Measurements from ENCODE around the gene TACR3. TPM values are rescaled to one million over a fixed set of nuclear protein-coding genes. Genes with fewer than 3 reads are reported as not detected.

Gene TACR3
- total RNA-seq, 1 experiment from 2014 or later, result not detected

GRCh38 chr4:103721251-103721650 is 1.5 kb upstream of the TACR3 start:
- intact Hi-C loops (cut with micrococcal nuclease; ENCODE audit: unreplicated experiment), result no loop called here
- no TSS peak for BruUV-seq (replicated peaks)
- H3K4me3 Mint-ChIP-seq (ENCODE audit: unreplicated experiment), result no peak overlapping the region

GRCh38 chr4:103720661-103721060 is 876 bp upstream of the TACR3 start:
- H3K9me3 ChIP-seq, result no peaks in the 10 kb centered on the region
- Mint-ChIP-seq H3K27ac (ENCODE audit: unreplicated experiment) (no peak overlapping the region), H3K27me3 (ENCODE audit: insufficient read depth, unreplicated experiment) (no peaks in the 10 kb centered on the region), H3K36me3 (ENCODE audit: insufficient read depth, unreplicated experiment) (no peaks in the 10 kb centered on the region), H3K4me3 (ENCODE audit: unreplicated experiment) (no peak overlapping the region), H3K9me3 (ENCODE audit: unreplicated experiment) (no peaks in the 10 kb centered on the region), H3K4me1 (ENCODE audit: low read depth, unreplicated experiment) (peaks cover 4% of the 10 kb centered on the region)
- H3K36me3 ChIP-seq (ENCODE audit: control insufficient read depth, insufficient read depth, low read length), result no peaks in the 10 kb centered on the region
- POLR2A ChIA-PET, result no interaction called here
- DNase-seq, result no peak
- no TSS peak for BruUV-seq (replicated peaks)
- no peak for TF ChIP-seq CTCF (IDR thresholded peaks at IDR 0.05; ENCODE audit: insufficient read depth in 1 of 2, low read depth in 1 of 2, low read length in 1 of 2, severe bottlenecking in 1 of 2, unreplicated experiment in 1 of 2)
- no peak overlapping the region for H3K4me3 ChIP-seq (ENCODE audit: low read depth, low read length)
- intact Hi-C loops (cut with micrococcal nuclease; ENCODE audit: unreplicated experiment), result no loop called here
- CTCF ChIA-PET, result no interaction called here
- no peaks in the 10 kb centered on the region for H3K27me3 ChIP-seq (replicated peaks; ENCODE audit: control insufficient read depth, insufficient read depth, low read length)
- H3K4me1 ChIP-seq, result no peaks in the 10 kb centered on the region

More at GRCh38 chr4:103721251-103721650, 1.5 kb upstream of the TACR3 start:
- Mint-ChIP-seq H3K4me1 (ENCODE audit: low read depth, unreplicated experiment) (peaks cover 4% of the 10 kb centered on the region), H3K9me3 (ENCODE audit: unreplicated experiment) (no peaks in the 10 kb centered on the region), H3K36me3 (ENCODE audit: insufficient read depth, unreplicated experiment) (no peaks in the 10 kb centered on the region), H3K27ac (ENCODE audit: unreplicated experiment) (no peak overlapping the region), H3K27me3 (ENCODE audit: insufficient read depth, unreplicated experiment) (peaks cover 3% of the 10 kb centered on the region)
- no peak for DNase-seq
- CTCF ChIA-PET, result no interaction called here
- no peaks in the 10 kb centered on the region for H3K4me1 ChIP-seq
- POLR2A ChIA-PET, result interaction anchor here (0.6 kb wide), 1 partner anchor 622 kb away, joined by 13 read pairs; no protein-coding TSS in a partner anchor
- no peak overlapping the region for H3K4me3 ChIP-seq (ENCODE audit: low read depth, low read length)
- no peak for TF ChIP-seq CTCF (IDR thresholded peaks at IDR 0.05; ENCODE audit: insufficient read depth in 1 of 2, low read depth in 1 of 2, low read length in 1 of 2, severe bottlenecking in 1 of 2, unreplicated experiment in 1 of 2)
- H3K36me3 ChIP-seq (ENCODE audit: control insufficient read depth, insufficient read depth, low read length), result no peaks in the 10 kb centered on the region
- no peaks in the 10 kb centered on the region for H3K27me3 ChIP-seq (replicated peaks; ENCODE audit: control insufficient read depth, insufficient read depth, low read length)
- H3K9me3 ChIP-seq, result no peaks in the 10 kb centered on the region

GRCh38 chr4:103719105-103719829 is 518 bp downstream of the TACR3 start:
- ChIA-PET POLR2A (no interaction called here), CTCF (interaction anchor here (0.5 kb wide), 1 partner anchor 538 kb away, joined by 4 read pairs; no protein-coding TSS in a partner anchor)
- no TSS peak for BruUV-seq (replicated peaks)
- Mint-ChIP-seq H3K9me3 (ENCODE audit: unreplicated experiment) (no peaks in the 10 kb centered on the region), H3K4me3 (ENCODE audit: unreplicated experiment) (no peak overlapping the region), H3K27me3 (ENCODE audit: insufficient read depth, unreplicated experiment) (no peaks in the 10 kb centered on the region), H3K36me3 (ENCODE audit: insufficient read depth, unreplicated experiment) (no peaks in the 10 kb centered on the region), H3K27ac (ENCODE audit: unreplicated experiment) (no peak overlapping the region), H3K4me1 (ENCODE audit: low read depth, unreplicated experiment) (peaks cover 4% of the 10 kb centered on the region)
- Histone ChIP-seq H3K27me3 (replicated peaks; ENCODE audit: control insufficient read depth, insufficient read depth, low read length) (no peaks in the 10 kb centered on the region), H3K9me3 (no peaks in the 10 kb centered on the region), H3K4me3 (ENCODE audit: low read depth, low read length) (no peak overlapping the region), H3K36me3 (ENCODE audit: control insufficient read depth, insufficient read depth, low read length) (no peaks in the 10 kb centered on the region), H3K4me1 (no peaks in the 10 kb centered on the region)
- intact Hi-C loops (cut with micrococcal nuclease; ENCODE audit: unreplicated experiment), result no loop called here
- TF ChIP-seq CTCF (IDR thresholded peaks at IDR 0.05; ENCODE audit: insufficient read depth in 1 of 2, low read depth in 1 of 2, low read length in 1 of 2, severe bottlenecking in 1 of 2, unreplicated experiment in 1 of 2), result no peak
- no peak for DNase-seq
